Endodermal cell (in vitro differentiated cells): ENCODE data around the gene MOGAT1. TPM values are rescaled to one million over a fixed set of nuclear protein-coding genes. Genes with fewer than 3 reads are reported as not detected.

Experiments used
- DNase-seq: peaks from one replicate; pipeline ENCODE4 v3.0.0-alpha.2; 2017
- H3K27ac ChIP-seq: 2 replicates; pipeline ENCODE4 v1.5.1; 2013; ENCODE audit warnings: mild to moderate bottlenecking, low read depth, low read length, moderate library complexity
- H3K27me3 ChIP-seq: 2 replicates; pipeline ENCODE4 v1.6.1; 2013; ENCODE audit warnings: mild to moderate bottlenecking, low read length, moderate library complexity; ENCODE audit not compliant: insufficient read depth, control insufficient read depth, poor library complexity, severe bottlenecking
- H3K36me3 ChIP-seq: 2 replicates; pipeline ENCODE4 v1.7.0; 2013; ENCODE audit warnings: mild to moderate bottlenecking, low read length, moderate library complexity; ENCODE audit not compliant: control insufficient read depth, insufficient read depth
- H3K4me1 ChIP-seq: one replicate; pipeline ENCODE4 v1.7.0; 2013; ENCODE audit warnings: low read length; ENCODE audit not compliant: control insufficient read depth, insufficient read depth
- H3K4me3 ChIP-seq: 2 replicates; pipeline ENCODE4 v1.5.1; 2013; ENCODE audit warnings: mild to moderate bottlenecking, low read length, moderate library complexity
- H3K9ac ChIP-seq: 2 replicates; pipeline ENCODE4 v1.6.1; 2013; ENCODE audit warnings: mild to moderate bottlenecking, low read length, moderate library complexity; ENCODE audit not compliant: poor library complexity, severe bottlenecking; ENCODE audit errors: extremely low read depth
- H3K9me3 ChIP-seq: 2 replicates; pipeline ENCODE4 v1.6.1; 2013; ENCODE audit warnings: mild to moderate bottlenecking, low read length, moderate library complexity; ENCODE audit not compliant: control insufficient read depth
- H3K27ac Mint-ChIP-seq: 2 replicates; pipeline ENCODE4 v1.8.0; 2020; ENCODE audit warnings: mixed read lengths
- H3K27me3 Mint-ChIP-seq: 2 replicates; pipeline ENCODE4 v1.8.0; 2021; ENCODE audit warnings: mild to moderate bottlenecking, mixed read lengths; ENCODE audit not compliant: insufficient read depth
- H3K36me3 Mint-ChIP-seq: 2 replicates; pipeline ENCODE4 v1.8.0; 2020; ENCODE audit warnings: low read depth, mixed read lengths
- H3K4me1 Mint-ChIP-seq: 2 replicates; pipeline ENCODE4 v1.8.0; 2020; ENCODE audit warnings: mixed read lengths
- H3K4me3 Mint-ChIP-seq: 2 replicates; pipeline ENCODE4 v1.8.0; 2020; ENCODE audit warnings: mild to moderate bottlenecking, moderate library complexity, mixed read lengths
- H3K9me3 Mint-ChIP-seq: 2 replicates; pipeline ENCODE4 v1.8.0; 2020; ENCODE audit warnings: mild to moderate bottlenecking, mixed read lengths
- WGBS, 2 experiments: methylation state at CpG; one replicate each; pipeline versions ENCODE4 v1.1.5 to v1.1.7; 2013; ENCODE audit warnings: missing lambda C conversion rate in 2 of 2, mixed read lengths in 1 of 2; ENCODE audit not compliant: insufficient coverage in 1 of 2, insufficient read length in 1 of 2; 5-methylcytosine and 5-hydroxymethylcytosine counted together
- total RNA-seq, 2 donors: library from RNA; stranded (reverse); fragmentation: NEBNext Ultra II Directional in 1 of 2; extraction: Animal tissue kit (Norgen Biotek cat#: 25700) in 1 of 2; gene quantifications; 2 replicates in 1 of 2; 3 replicates in 1 of 2; pipeline ENCODE4 v1.2.1, GENCODE V29; 2021
- TF ChIP-seq, protein P1 (sequence below): fragments of 200-600 bp; sonication (generic); conservative IDR thresholded peaks from 2 replicates; pipeline ENCODE4 v1.5.0; 2021; ENCODE audit warnings: antibody characterized with exemption, mild to moderate bottlenecking

MOGAT1 gene
- total RNA-seq, 2 donors from 2014 or later, result not detected

GRCh38 chr2:222730366-222730999 is 59.0 kb downstream of the MOGAT1 start:
- H3K27me3 Mint-ChIP-seq, result peaks cover 38% of the 10 kb centered on the region
- H3K27ac Mint-ChIP-seq, result no peak overlapping the region
- no peak overlapping the region for H3K4me3 Mint-ChIP-seq
- Histone ChIP-seq H3K9ac (no peak overlapping the region), H3K9me3 (no peaks in the 10 kb centered on the region), H3K27me3 (peaks cover 40% of the 10 kb centered on the region), H3K27ac (no peak overlapping the region), H3K4me1 (no peaks in the 10 kb centered on the region), H3K4me3 (no peak overlapping the region), H3K36me3 (no peaks in the 10 kb centered on the region)
- TF ChIP-seq, protein P1, sequence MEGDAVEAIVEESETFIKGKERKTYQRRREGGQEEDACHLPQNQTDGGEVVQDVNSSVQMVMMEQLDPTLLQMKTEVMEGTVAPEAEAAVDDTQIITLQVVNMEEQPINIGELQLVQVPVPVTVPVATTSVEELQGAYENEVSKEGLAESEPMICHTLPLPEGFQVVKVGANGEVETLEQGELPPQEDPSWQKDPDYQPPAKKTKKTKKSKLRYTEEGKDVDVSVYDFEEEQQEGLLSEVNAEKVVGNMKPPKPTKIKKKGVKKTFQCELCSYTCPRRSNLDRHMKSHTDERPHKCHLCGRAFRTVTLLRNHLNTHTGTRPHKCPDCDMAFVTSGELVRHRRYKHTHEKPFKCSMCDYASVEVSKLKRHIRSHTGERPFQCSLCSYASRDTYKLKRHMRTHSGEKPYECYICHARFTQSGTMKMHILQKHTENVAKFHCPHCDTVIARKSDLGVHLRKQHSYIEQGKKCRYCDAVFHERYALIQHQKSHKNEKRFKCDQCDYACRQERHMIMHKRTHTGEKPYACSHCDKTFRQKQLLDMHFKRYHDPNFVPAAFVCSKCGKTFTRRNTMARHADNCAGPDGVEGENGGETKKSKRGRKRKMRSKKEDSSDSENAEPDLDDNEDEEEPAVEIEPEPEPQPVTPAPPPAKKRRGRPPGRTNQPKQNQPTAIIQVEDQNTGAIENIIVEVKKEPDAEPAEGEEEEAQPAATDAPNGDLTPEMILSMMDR, result no peak
- WGBS, 2 experiments, result 92 to 100% methylated on average over 2 to 5 of the region's 5 CpGs
- H3K9me3 Mint-ChIP-seq, result no peaks in the 10 kb centered on the region
- no peaks in the 10 kb centered on the region for H3K4me1 Mint-ChIP-seq
- H3K36me3 Mint-ChIP-seq, result no peaks in the 10 kb centered on the region
- no peak for DNase-seq

DNA sequence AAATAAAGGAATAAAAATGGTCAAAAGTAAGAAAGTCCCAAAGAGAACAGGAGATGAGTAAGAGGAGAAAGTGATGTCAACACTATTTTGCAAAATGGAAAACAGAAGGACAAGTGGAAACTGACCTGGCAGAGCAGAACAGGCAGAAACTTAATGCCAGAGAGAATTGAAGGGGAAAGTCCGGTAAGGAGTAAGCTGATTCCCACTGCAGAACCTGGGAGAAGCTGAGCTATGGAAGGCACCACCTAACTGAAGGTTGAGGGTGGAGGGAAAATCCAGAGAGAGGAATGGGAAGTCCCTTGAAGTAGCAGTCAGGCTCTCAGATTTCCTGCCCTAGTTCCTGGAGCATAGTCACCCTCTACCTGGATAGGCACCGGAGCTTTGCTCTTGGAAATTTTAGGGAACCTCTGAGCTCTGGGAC is 59.8 kb downstream of the MOGAT1 start:
- no peaks in the 10 kb centered on the region for H3K9me3 ChIP-seq
- H3K27me3 Mint-ChIP-seq, result peaks cover 42% of the 10 kb centered on the region
- no peak for DNase-seq
- no peaks in the 10 kb centered on the region for H3K36me3 ChIP-seq
- H3K27ac Mint-ChIP-seq, result no peak overlapping the region
- TF ChIP-seq, protein P1, result no peak
- no peak overlapping the region for H3K27ac ChIP-seq
- no peaks in the 10 kb centered on the region for H3K9me3 Mint-ChIP-seq
- H3K4me3 Mint-ChIP-seq, result no peak overlapping the region
- H3K36me3 Mint-ChIP-seq, result no peaks in the 10 kb centered on the region
- no peak overlapping the region for H3K4me3 ChIP-seq
- H3K9ac ChIP-seq, result no peak overlapping the region
- WGBS, 2 experiments, result 95 to 99% methylated on average over 2 of the region's 2 CpGs
- peaks cover 47% of the 10 kb centered on the region for H3K27me3 ChIP-seq
- H3K4me1 ChIP-seq, result no peaks in the 10 kb centered on the region
- H3K4me1 Mint-ChIP-seq, result no peaks in the 10 kb centered on the region

DNA sequence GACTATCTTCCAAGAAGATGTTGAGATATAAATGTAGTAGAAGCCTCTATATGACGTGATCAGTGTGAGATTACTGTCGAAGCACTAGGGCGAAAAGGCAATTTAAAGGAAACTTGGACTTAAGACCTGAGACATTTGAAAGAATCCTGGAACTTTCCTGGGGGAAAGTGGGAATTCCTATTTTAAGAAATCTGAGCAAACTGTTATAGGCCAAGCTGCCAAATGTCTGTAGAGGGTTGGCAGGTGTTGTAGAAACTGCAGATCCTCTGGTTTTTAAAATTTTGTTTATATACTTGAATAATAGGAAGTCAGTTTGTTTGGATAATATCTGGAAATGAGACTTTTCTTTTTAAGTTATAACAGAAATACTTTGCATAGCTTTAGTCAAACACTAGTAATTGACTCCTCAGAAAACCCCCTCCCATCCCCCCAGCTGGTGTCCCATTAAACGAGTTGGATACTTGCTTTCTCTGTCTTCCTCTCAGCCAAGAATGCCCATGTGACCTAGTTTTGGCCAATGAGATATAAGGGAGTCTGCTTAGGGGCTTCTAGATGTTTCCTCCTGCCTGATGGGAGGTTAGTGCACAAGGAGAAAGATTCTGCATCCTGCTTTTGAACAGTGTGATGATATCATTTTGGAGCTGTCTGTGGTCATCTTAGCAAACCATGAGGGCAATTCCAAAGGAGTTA is 61.2 kb downstream of the MOGAT1 start:
- no peak overlapping the region for H3K4me3 ChIP-seq
- no peaks in the 10 kb centered on the region for H3K9me3 ChIP-seq
- DNase-seq, result no peak
- no peaks in the 10 kb centered on the region for H3K36me3 ChIP-seq
- no peak overlapping the region for H3K27ac ChIP-seq
- no peak overlapping the region for H3K9ac ChIP-seq
- peaks cover 61% of the 10 kb centered on the region for H3K27me3 ChIP-seq
- H3K9me3 Mint-ChIP-seq, result no peaks in the 10 kb centered on the region
- TF ChIP-seq, protein P1, result no peak
- H3K27ac Mint-ChIP-seq, result no peak overlapping the region
- no peaks in the 10 kb centered on the region for H3K4me1 ChIP-seq
- H3K36me3 Mint-ChIP-seq, result no peaks in the 10 kb centered on the region
- H3K27me3 Mint-ChIP-seq, result peaks cover 53% of the 10 kb centered on the region
- H3K4me3 Mint-ChIP-seq, result no peak overlapping the region
- H3K4me1 Mint-ChIP-seq, result no peaks in the 10 kb centered on the region
- WGBS, 2 experiments, result 86 to 96% methylated on average over 3 to 4 of the region's 4 CpGs
